Measurements from ENCODE around the gene BCCIP. TPM values are rescaled to one million over a fixed set of nuclear protein-coding genes. Genes with fewer than 3 reads are reported as not detected.
A peak's percentile ranks its signal among the peaks of the same experiment; 100 is the strongest.

Gene BCCIP
- total and polyA plus RNA-seq, 10 donors, result 30.2 to 61.3 (median 35.4) TPM

GRCh38 chr10:125792342-125793300 lies 30.7 kb upstream of the BCCIP start:
- WGBS, 5 donors, result 88 to 94% (median 90%) methylated on average over 14 of the region's 14 CpGs
- Histone ChIP-seq H3K4me1 (peaks cover 0 to 13% (median 3%) of the 10 kb centered on the region in 6 donors), H3K4me3 (no peak overlapping the region), H3K27me3 (replicated peaks in 1 of 7) (no peaks in the 10 kb centered on the region), H3K9me3 (no peaks in the 10 kb centered on the region), H3K27ac (peak overlapping the region in 2 of 8 donors; percentile 13 to 55), H3K36me3 (peaks cover 0 to 98% (median 72%) of the 10 kb centered on the region in 6 donors)
- intact Hi-C loops (cut with DNase I; ENCODE audit: low total_unique reads), result no loop called here
- TF ChIP-seq, protein P1, sequence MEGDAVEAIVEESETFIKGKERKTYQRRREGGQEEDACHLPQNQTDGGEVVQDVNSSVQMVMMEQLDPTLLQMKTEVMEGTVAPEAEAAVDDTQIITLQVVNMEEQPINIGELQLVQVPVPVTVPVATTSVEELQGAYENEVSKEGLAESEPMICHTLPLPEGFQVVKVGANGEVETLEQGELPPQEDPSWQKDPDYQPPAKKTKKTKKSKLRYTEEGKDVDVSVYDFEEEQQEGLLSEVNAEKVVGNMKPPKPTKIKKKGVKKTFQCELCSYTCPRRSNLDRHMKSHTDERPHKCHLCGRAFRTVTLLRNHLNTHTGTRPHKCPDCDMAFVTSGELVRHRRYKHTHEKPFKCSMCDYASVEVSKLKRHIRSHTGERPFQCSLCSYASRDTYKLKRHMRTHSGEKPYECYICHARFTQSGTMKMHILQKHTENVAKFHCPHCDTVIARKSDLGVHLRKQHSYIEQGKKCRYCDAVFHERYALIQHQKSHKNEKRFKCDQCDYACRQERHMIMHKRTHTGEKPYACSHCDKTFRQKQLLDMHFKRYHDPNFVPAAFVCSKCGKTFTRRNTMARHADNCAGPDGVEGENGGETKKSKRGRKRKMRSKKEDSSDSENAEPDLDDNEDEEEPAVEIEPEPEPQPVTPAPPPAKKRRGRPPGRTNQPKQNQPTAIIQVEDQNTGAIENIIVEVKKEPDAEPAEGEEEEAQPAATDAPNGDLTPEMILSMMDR (IDR thresholded peaks at IDR 0.05 in 8 of 11, conservative IDR thresholded peaks at IDR 0.05 in 3 of 11), result no peak
- TF ChIP-seq POLR2A (IDR thresholded peaks at IDR 0.05) (no peak), POLR2AphosphoS5 (IDR thresholded peaks at IDR 0.05) (no peak)
- DNase-seq, result no peak

GRCh38 chr10:125795128-125795527 lies 28.2 kb upstream of the BCCIP start:
- DNase-seq, result no peak
- peaks cover 0 to 98% (median 68%) of the 10 kb centered on the region in 6 donors for H3K36me3 ChIP-seq
- no peaks in the 10 kb centered on the region for H3K27me3 ChIP-seq (replicated peaks in 1 of 7)
- WGBS, 5 donors, result 86 to 100% (median 92%) methylated on average over 1 to 2 of the region's 2 CpGs
- intact Hi-C loops (cut with DNase I; ENCODE audit: low total_unique reads), result no loop called here
- no peak overlapping the region for H3K27ac ChIP-seq
- H3K4me3 ChIP-seq, result no peak overlapping the region
- no peak for TF ChIP-seq POLR2AphosphoS5 (IDR thresholded peaks at IDR 0.05)
- TF ChIP-seq, protein P1 (IDR thresholded peaks at IDR 0.05 in 8 of 11, conservative IDR thresholded peaks at IDR 0.05 in 3 of 11), result no peak
- TF ChIP-seq POLR2A (IDR thresholded peaks at IDR 0.05), result no peak
- H3K9me3 ChIP-seq, result no peaks in the 10 kb centered on the region
- H3K4me1 ChIP-seq, result no peaks in the 10 kb centered on the region

DNA sequence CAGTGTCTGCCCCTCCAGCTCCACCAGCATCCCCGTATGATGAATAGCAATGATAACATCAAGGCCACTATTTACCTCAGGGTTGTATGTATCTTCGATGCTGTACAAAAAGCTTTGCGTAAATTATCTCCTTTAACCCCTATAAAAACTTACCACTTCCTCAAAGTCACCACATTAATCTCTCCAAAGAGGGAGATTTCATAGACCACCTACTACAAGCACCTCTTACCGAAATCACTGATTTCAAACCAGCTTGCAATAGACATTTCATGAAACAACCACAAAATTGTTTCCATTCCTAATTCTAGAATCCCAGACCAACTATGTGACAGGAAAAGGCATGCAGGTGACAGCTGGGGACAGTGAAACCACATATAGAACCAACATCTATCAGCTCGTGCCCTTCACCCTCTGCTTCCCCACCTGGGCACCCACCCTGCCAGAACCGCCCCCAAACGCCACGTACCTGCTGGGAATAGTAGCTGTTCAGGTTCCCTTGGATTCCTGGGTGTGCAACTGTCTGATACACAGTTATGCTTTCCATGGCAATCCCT lies 27.6 kb upstream of the BCCIP start:
- Histone ChIP-seq H3K27ac (no peak overlapping the region), H3K27me3 (replicated peaks in 1 of 7) (no peaks in the 10 kb centered on the region), H3K4me3 (no peak overlapping the region), H3K9me3 (no peaks in the 10 kb centered on the region), H3K36me3 (peaks cover 0 to 99% (median 68%) of the 10 kb centered on the region in 6 donors), H3K4me1 (no peaks in the 10 kb centered on the region)
- TF ChIP-seq POLR2AphosphoS5 (IDR thresholded peaks at IDR 0.05) (no peak), POLR2A (IDR thresholded peaks at IDR 0.05) (no peak)
- TF ChIP-seq, protein P1 (IDR thresholded peaks at IDR 0.05 in 8 of 11, conservative IDR thresholded peaks at IDR 0.05 in 3 of 11), result no peak
- DNase-seq, result no peak
- intact Hi-C loops (cut with DNase I; ENCODE audit: low total_unique reads), result no loop called here
- WGBS, 5 donors, result 77 to 86% (median 79%) methylated on average over 8 of the region's 8 CpGs

DNA sequence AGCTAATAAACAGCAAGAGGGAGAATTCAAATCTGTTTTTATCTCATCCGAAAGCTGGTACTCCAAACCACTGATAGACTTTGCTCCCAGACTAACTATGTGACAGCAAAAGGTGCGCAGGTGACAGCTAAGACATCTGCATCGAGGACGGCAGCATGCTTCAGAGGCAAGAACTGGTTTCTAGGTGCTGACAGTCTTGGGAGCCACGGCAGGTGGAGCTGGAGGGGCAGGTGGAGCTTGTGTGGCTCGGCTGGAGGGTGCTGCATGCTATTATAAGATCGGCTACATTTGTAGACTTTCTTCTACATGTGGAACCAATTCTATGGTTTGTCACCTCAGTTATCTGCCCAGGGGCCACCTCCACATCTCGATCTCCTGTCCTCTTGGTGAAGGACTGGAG lies 25.9 kb upstream of the BCCIP start:
- intact Hi-C loops (cut with DNase I; ENCODE audit: low total_unique reads), result no loop called here
- 85 to 97% (median 94%) methylated on average over 8 of the region's 8 CpGs for WGBS, 5 donors
- no peaks in the 10 kb centered on the region for H3K9me3 ChIP-seq
- H3K4me1 ChIP-seq, result no peaks in the 10 kb centered on the region
- DNase-seq, result no peak
- H3K36me3 ChIP-seq, result peaks cover 0 to 100% (median 62%) of the 10 kb centered on the region in 6 donors
- TF ChIP-seq POLR2A (IDR thresholded peaks at IDR 0.05) (no peak), POLR2AphosphoS5 (IDR thresholded peaks at IDR 0.05) (no peak)
- TF ChIP-seq, protein P1 (IDR thresholded peaks at IDR 0.05 in 8 of 11, conservative IDR thresholded peaks at IDR 0.05 in 3 of 11), result no peak
- H3K4me3 ChIP-seq, result no peak overlapping the region
- H3K27me3 ChIP-seq (replicated peaks in 1 of 7), result no peaks in the 10 kb centered on the region
- no peak overlapping the region for H3K27ac ChIP-seq
